Fibroblast of lung (primary cell): Measurements from ENCODE around the gene TTC32.

Source experiments
- CTCF ChIP-seq, 2 donors: IDR thresholded peaks in 1 of 2; conservative IDR thresholded peaks in 1 of 2; 1 replicate in 1 of 2; 2 replicates in 1 of 2; pipeline ENCODE4 v1.5.1; 2011 to 2012; ENCODE audit warnings: low read length in 2 of 2, control low read depth in 1 of 2, inconsistent platforms in 1 of 2, low read depth in 1 of 2, mild to moderate bottlenecking in 1 of 2
- EZH2 ChIP-seq: IDR thresholded peaks from 2 replicates; pipeline ENCODE4 v1.5.1; 2012; ENCODE audit warnings: low read length, control low read depth, mild to moderate bottlenecking; ENCODE audit errors: missing control alignments

- TF ChIP-seq CTCF (conservative IDR thresholded peaks at IDR 0.05 in 1 of 2, IDR thresholded peaks at IDR 0.05 in 1 of 2; ENCODE audit: low read depth in 1 of 2, low read length in 2 of 2): no peak
- no peak for TF ChIP-seq EZH2
These were observed 22.7 kb downstream of the TTC32 start for GRCh38 chr2:19879120-19879519.
